GM18870 (cell line): ENCODE data around the gene PANX2.
"Not testable (repeated sequence)": the region's sequence is repeated elsewhere in the genome, so short reads cannot be mapped to it uniquely, and the experiment has no call there.

Source experiments
- ATAC-seq: cut with Tn5 transposase; IDR thresholded peaks from one replicate; pipeline ENCODE4 v1.9.1; 2021; ENCODE audit warnings: moderate library complexity; ENCODE audit not compliant: unreplicated experiment

Gene PANX2

GRCh38 chr22:50197856-50198623, 27.5 kb downstream of the PANX2 start:
- ATAC-seq = no peak

GRCh38 chr22:50198624-50199017, 28.1 kb downstream of the PANX2 start:
- no peak for ATAC-seq

DNA sequence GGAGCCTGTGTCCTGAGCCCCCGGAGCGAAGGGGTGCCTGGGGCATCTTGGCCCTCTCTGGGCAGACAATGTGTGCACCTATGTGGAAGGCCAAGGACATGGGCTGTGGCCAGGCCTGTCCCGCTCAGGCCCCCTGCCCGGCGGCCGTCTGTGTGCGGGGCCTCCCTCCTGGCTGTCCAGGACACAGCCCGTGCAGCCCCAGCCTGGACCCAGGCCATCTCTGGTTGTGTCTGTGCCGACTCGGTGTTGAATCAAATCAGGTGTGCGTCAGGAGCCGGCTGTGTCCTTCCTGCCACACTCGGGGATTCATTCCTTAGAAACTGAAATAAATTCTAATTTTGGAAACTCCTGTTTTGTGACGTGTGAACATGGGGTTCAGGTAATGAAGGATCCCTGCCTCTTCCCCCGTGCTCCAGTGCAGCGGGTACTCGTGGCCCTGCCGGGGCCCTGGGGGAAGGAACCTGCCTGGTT, 28.8 kb downstream of the PANX2 start:
- no peak for ATAC-seq

GRCh38 chr22:50199829-50200460, 29.4 kb downstream of the PANX2 start:
- ATAC-seq = no peak

- ATAC-seq = no peak
These were observed 30.1 kb downstream of the PANX2 start, which contains the start of gene SELENOO for GRCh38 chr22:50200461-50201190. TSS of gene SELENOO (plus strand) at chr22:50201011. CDS start at chr22:50201037, 26 bp downstream.

GRCh38 chr22:50201191-50202129, 30.9 kb downstream of the PANX2 start:
- ATAC-seq = no peak

DNA sequence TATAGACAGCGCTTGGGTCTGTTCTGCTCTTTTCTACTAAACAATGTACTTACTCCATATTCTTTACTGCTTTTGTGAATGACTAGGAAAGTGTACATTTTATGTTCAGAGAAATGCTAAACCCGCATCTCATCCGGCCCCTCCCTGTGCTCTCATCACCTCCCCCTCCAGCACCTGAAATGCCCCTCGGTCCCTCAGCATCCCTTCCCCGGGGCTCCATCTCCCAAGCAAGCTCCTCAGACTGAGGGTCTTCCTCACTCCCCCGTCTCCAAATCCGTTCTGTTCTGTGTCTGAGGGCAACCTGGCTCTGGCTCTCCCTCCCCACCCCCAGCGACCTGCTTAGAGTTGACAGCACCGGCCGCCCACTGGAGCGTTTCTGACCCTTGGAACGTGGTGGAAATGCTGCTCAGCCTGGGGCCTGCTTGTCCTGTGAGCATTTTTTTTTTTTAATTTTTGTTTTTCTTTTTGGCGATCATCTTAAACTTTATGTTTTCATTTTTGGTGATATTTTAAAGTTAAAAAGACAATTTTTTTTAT, 31.7 kb downstream of the PANX2 start:
- no peak for ATAC-seq

DNA sequence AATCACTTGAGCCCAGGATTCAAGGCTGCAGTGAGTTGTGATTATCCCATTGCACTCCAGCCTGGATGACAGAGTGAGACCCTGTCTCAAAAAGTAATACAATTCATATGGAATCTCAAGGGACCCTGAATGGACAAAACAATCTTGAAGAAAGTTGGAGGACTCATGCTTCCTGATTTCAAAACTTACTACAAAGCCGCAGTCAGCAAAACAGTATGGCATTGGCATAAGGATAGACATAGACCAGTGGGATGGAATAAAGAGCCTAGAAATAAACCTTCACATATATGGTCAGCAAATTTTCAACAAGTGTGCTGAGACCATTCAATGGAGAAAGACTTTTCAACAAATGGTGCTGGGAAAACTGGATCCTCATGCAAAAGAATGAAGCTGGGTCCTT, 32.8 kb downstream of the PANX2 start:
- ATAC-seq = no peak

- ATAC-seq = no peak
These were observed 34.0 kb downstream of the PANX2 start for GRCh38 chr22:50204571-50204970.

DNA sequence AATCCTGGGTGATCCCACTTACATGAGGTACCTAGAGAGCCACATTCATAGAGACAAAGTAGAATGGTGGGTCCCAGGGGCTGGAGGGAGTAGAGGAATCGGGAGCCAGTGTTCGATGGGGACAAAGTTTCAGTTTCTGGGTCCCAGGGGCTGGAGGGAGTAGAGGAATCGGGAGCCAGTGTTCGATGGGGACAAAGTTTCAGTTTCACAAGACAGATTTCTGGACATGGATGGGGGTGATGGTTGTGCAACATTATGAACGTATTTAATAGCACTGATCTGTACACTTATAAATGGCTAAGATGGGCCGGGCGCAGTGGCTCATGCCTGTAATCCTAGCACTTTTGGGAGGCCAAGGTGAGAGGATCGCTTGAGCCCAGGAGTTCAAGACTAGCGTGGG, 34.5 kb downstream of the PANX2 start:
- not testable (repeated sequence) for ATAC-seq

- no peak for ATAC-seq
These were observed 35.4 kb downstream of the PANX2 start for GRCh38 chr22:50205781-50206569.

GRCh38 chr22:50206599-50206998, 36.1 kb downstream of the PANX2 start:
- no peak for ATAC-seq

GRCh38 chr22:50207383-50208140, 37.0 kb downstream of the PANX2 start:
- ATAC-seq = no peak

GRCh38 chr22:50208430-50208938, 38.0 kb downstream of the PANX2 start:
- ATAC-seq = no peak

GRCh38 chr22:50208939-50209892, 38.7 kb downstream of the PANX2 start:
- ATAC-seq = no peak

GRCh38 chr22:50209893-50210292, 39.4 kb downstream of the PANX2 start:
- no peak for ATAC-seq

DNA sequence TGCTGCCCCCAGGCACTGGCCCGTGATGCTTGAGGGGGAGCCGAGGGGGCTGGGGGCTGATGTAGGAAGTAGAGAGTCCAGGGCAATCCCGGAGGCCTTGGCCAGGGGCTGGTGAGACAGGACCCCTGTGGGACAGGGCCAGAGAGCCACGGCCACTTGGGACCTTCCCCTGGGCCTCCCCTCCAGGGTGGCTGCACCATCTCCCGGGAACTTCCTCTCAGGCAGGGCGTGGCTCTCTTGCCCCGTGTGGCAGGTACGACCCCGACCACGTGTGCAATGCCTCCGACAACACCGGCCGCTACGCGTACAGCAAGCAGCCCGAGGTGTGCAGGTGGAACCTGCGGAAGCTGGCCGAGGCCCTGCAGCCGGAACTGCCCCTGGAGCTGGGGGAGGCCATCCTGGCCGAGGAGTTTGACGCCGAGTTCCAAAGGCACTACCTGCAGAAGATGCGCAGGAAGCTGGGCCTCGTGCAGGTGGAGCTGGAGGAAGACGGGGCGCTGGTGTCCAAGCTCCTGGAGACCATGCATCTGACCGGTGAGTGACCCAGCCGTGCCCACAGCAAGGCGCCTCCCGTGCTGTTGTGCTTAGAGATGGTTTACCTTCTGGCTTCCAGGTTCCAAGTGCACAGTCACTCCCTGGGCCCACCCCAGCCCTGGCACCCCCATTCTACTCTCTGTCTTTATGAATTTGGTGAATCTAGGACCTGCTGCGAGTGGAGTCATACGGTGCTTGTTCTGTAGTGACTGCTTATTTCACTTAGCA, 40.0 kb downstream of the PANX2 start:
- no peak for ATAC-seq
